Sigmoid colon (tissue), 4 donors: ENCODE data around the gene TPSD1.

Source experiments
- CTCF ChIP-seq, 4 experiments: fragments of 450-650 bp in 3 of 4; fragments of 200-600 bp in 1 of 4; IDR thresholded peaks; one replicate each; pipeline ENCODE4 v1.5.1; 2016 to 2019; ENCODE audit warnings: antibody characterized with exemption in 4 of 4, mild to moderate bottlenecking in 3 of 4, moderate library complexity in 2 of 4
- EP300 ChIP-seq, 4 donors: sonication (generic); formaldehyde crosslinking; IDR thresholded peaks; one replicate each; pipeline ENCODE4 v1.6.1; 2017; ENCODE audit warnings: antibody characterized with exemption in 4 of 4
- POLR2A ChIP-seq, 2 donors: fragments of 450-650 bp; IDR thresholded peaks; one replicate each; pipeline ENCODE4 v1.6.1; 2016; ENCODE audit warnings: antibody characterized with exemption in 2 of 2, mild to moderate bottlenecking in 2 of 2, moderate library complexity in 2 of 2

- no peak for TF ChIP-seq EP300 (IDR thresholded peaks at IDR 0.05)
- no peak for TF ChIP-seq CTCF (IDR thresholded peaks at IDR 0.05)
- no peak for TF ChIP-seq POLR2A (IDR thresholded peaks at IDR 0.05)
Measured at GRCh38 chr16:1298406-1298805, 42.5 kb downstream of the TPSD1 start.
